ENCODE results near the gene PML.

Gene PML

GRCh38 chr15:73994413-73994883 lies at the start of gene PML (continued):
- TF ChIP-seq PATZ1 (tag by site-specific recombination; IDR thresholded peaks at IDR 0.05), result peak; percentile 92
- TF ChIP-seq ZXDB (tag by site-specific recombination; IDR thresholded peaks at IDR 0.05), result peak; percentile 70
- TF ChIP-seq ZBTB1 (tag by site-specific recombination; IDR thresholded peaks at IDR 0.05), result no peak
- TF ChIP-seq MYNN (tag by site-specific recombination; IDR thresholded peaks at IDR 0.05; ENCODE audit: borderline replicate concordance), result no peak
- no peak for TF ChIP-seq SCRT2 (tag by site-specific recombination; IDR thresholded peaks at IDR 0.05)
- TF ChIP-seq ZNF169 (tag by site-specific recombination; IDR thresholded peaks at IDR 0.05), result no peak
- peak; percentile 56; the same call in 1 of the 2 replicates for TF ChIP-seq HIC1 (tag by site-specific recombination; IDR thresholded peaks at IDR 0.05)
- 0 out of 2 replicates have a peak, but pooled peaks have one; percentile 25 for TF ChIP-seq ZBTB21 (tag by site-specific recombination; IDR thresholded peaks at IDR 0.05)
- peak; percentile 82 for TF ChIP-seq ZNF18 (tag by site-specific recombination; IDR thresholded peaks at IDR 0.05)
- TF ChIP-seq KLF1 (tag by site-specific recombination; IDR thresholded peaks at IDR 0.05), result peak; percentile 67
- TF ChIP-seq KLF16 (tag by site-specific recombination; IDR thresholded peaks at IDR 0.05), result peak; percentile 56; the same call in 1 of the 2 replicates
- TF ChIP-seq ZNF580 (tag by site-specific recombination; IDR thresholded peaks at IDR 0.05), result peak; percentile 74
- TF ChIP-seq ZNF677 (tag by site-specific recombination; IDR thresholded peaks at IDR 0.05), result no peak
- TF ChIP-seq ZNF341 (tag by site-specific recombination; IDR thresholded peaks at IDR 0.05; ENCODE audit: low read depth), result peak; percentile 89
- peak; percentile 92 for TF ChIP-seq ZIC2 (tag by site-specific recombination; IDR thresholded peaks at IDR 0.05)
- TF ChIP-seq GLIS2 (tag by site-specific recombination; IDR thresholded peaks at IDR 0.05), result peak; percentile 99
- TF ChIP-seq SP7 (tag by site-specific recombination; IDR thresholded peaks at IDR 0.05), result peak; percentile 71
- TF ChIP-seq ZNF394 (tag by site-specific recombination; IDR thresholded peaks at IDR 0.05; ENCODE audit: borderline replicate concordance), result peak; percentile 66; the same call in 1 of the 2 replicates
- TF ChIP-seq ZNF132 (tag by site-specific recombination; IDR thresholded peaks at IDR 0.05; ENCODE audit: borderline replicate concordance), result no peak
- TF ChIP-seq ZFHX2 (tag by site-specific recombination; conservative IDR thresholded peaks at IDR 0.05), result peak; percentile 92
- no peak for TF ChIP-seq GLI4 (tag by site-specific recombination; IDR thresholded peaks at IDR 0.05)
- TF ChIP-seq SP3 (tag by site-specific recombination; IDR thresholded peaks at IDR 0.05), result peak; percentile 98
- peak; percentile 80 for TF ChIP-seq ZEB2 (tag by site-specific recombination; IDR thresholded peaks at IDR 0.05)
- no peak for TF ChIP-seq ZNF266 (tag by site-specific recombination; IDR thresholded peaks at IDR 0.05; ENCODE audit: low read depth)
- no peak for TF ChIP-seq ZNF670 (tag by site-specific recombination; IDR thresholded peaks at IDR 0.05; ENCODE audit: low read depth)
- TF ChIP-seq ZBTB17 (tag by site-specific recombination; IDR thresholded peaks at IDR 0.05), result peak; percentile 90
- TF ChIP-seq ZNF112 (tag by site-specific recombination; IDR thresholded peaks at IDR 0.05), result no peak
- peak; percentile 30; the same call in 1 of the 2 replicates for TF ChIP-seq ZNF610 (tag by site-specific recombination; IDR thresholded peaks at IDR 0.05; ENCODE audit: borderline replicate concordance)
- TF ChIP-seq ZNF521 (tag by site-specific recombination; IDR thresholded peaks at IDR 0.05), result no peak
- 0 out of 2 replicates have a peak, but pooled peaks have one; percentile 24 for TF ChIP-seq ZNF518A (tag by site-specific recombination; conservative IDR thresholded peaks at IDR 0.05; ENCODE audit: low read depth)
- peak; percentile 89 for TF ChIP-seq EGR2 (tag by site-specific recombination; IDR thresholded peaks at IDR 0.05; ENCODE audit: low read depth)
